ENCODE measurements around the gene ZNF90. TPM values are rescaled to one million over a fixed set of nuclear protein-coding genes. Genes with fewer than 3 reads are reported as not detected.
"Not testable (repeated sequence)": the region's sequence is repeated elsewhere in the genome, so short reads cannot be mapped to it uniquely, and the experiment has no call there.

ZNF90 gene
- total and polyA plus RNA-seq, 2 donors (not counting 1 experiment from before 2014, with no cell fraction given) = 9.7 to 15.8 TPM

- H3K27ac Mint-ChIP-seq = no peak overlapping the region
- Histone ChIP-seq H3K4me1 (ENCODE audit: control insufficient read depth in 2 of 2, insufficient read depth in 2 of 2, low read length in 2 of 2) (no peaks in the 10 kb centered on the region), H3K36me3 (replicated peaks in 1 of 2; ENCODE audit: control extremely low read depth in 1 of 2, control insufficient read depth in 1 of 2, extremely low read depth in 1 of 2, insufficient read depth in 2 of 2, low read length in 1 of 2) (no peaks in the 10 kb centered on the region), H3K27ac (ENCODE audit: low read length in 2 of 2) (no peak overlapping the region), H4K20me1 (ENCODE audit: control insufficient read depth, insufficient read depth, low read length, poor library complexity, severe bottlenecking) (no peaks in the 10 kb centered on the region), H3K27me3 (replicated peaks in 1 of 4; ENCODE audit: control extremely low read depth in 1 of 4, control insufficient read depth in 3 of 4, insufficient read depth in 4 of 4, low read length in 3 of 4) (peaks cover 0 to 18% (median 6%) of the 10 kb centered on the region in 4 experiments), H3K4me3 (ENCODE audit: control extremely low read depth in 1 of 5, extremely low read depth in 1 of 5, insufficient read depth in 1 of 5, low read depth in 2 of 5, low read length in 4 of 5) (no peak overlapping the region), H3K9me3 (ENCODE audit: control extremely low read depth in 1 of 3, control insufficient read depth in 2 of 3, insufficient read depth in 1 of 3, low read length in 2 of 3) (peaks cover 0 to 16% (median 2%) of the 10 kb centered on the region in 3 donors), H3K4me2 (replicated peaks; ENCODE audit: low read depth, low read length, poor library complexity, severe bottlenecking) (no peak overlapping the region), H2AFZ (ENCODE audit: insufficient read depth, low read depth, low read length, poor library complexity, severe bottlenecking) (peak overlapping the region; percentile 1), H3K9ac (ENCODE audit: low read length) (no peak overlapping the region), H3K79me2 (ENCODE audit: control insufficient read depth, insufficient read depth, low read length) (no peaks in the 10 kb centered on the region)
- ATAC-seq (ENCODE audit: low read depth) = no peak
- intact Hi-C loops (cut with micrococcal nuclease) = no loop called here
- TF ChIP-seq EZH2 (IDR thresholded peaks at IDR 0.05; ENCODE audit: borderline replicate concordance, insufficient read depth, low read depth, low read length, poor library complexity, severe bottlenecking) (no peak), CTCF (IDR thresholded peaks at IDR 0.05) (no peak)
- ChIA-PET POLR2A (no interaction called here), CTCF (no interaction called here)
- 40% methylated on average over 9 of the region's 9 CpGs for whole genome bisulfite sequencing (ENCODE audit: insufficient coverage)
- H3K4me1 Mint-ChIP-seq = no peaks in the 10 kb centered on the region
- H3K4me3 Mint-ChIP-seq = no peak overlapping the region
- no peak for DNase-seq
- H3K27me3 Mint-ChIP-seq = peaks cover 24% of the 10 kb centered on the region
- H3K9me3 Mint-ChIP-seq (ENCODE audit: insufficient read depth) = no peaks in the 10 kb centered on the region
These were observed 9.9 kb upstream of the ZNF90 start for GRCh38 chr19:20067943-20068342.

- ATAC-seq (ENCODE audit: low read depth) = not testable (repeated sequence)
These were observed 9.2 kb upstream of the ZNF90 start for GRCh38 chr19:20068559-20068958.

More at GRCh38 chr19:20068559-20068958, 9.2 kb upstream of the ZNF90 start:
- H3K27ac ChIP-seq (ENCODE audit: low read length in 2 of 2); H3K27ac Mint-ChIP-seq; H4K20me1 ChIP-seq (ENCODE audit: control insufficient read depth, insufficient read depth, low read length, poor library complexity, severe bottlenecking); H3K36me3 ChIP-seq (replicated peaks in 1 of 2; ENCODE audit: control extremely low read depth in 1 of 2, control insufficient read depth in 1 of 2, extremely low read depth in 1 of 2, insufficient read depth in 2 of 2, low read length in 1 of 2); H3K4me2 ChIP-seq (replicated peaks; ENCODE audit: low read depth, low read length, poor library complexity, severe bottlenecking); H3K4me3 ChIP-seq (ENCODE audit: control extremely low read depth in 1 of 5, extremely low read depth in 1 of 5, insufficient read depth in 1 of 5, low read depth in 2 of 5, low read length in 4 of 5); CTCF ChIA-PET; H3K4me3 Mint-ChIP-seq; H3K9ac ChIP-seq (ENCODE audit: low read length); H3K4me1 Mint-ChIP-seq; DNase-seq; H3K4me1 ChIP-seq (ENCODE audit: control insufficient read depth in 2 of 2, insufficient read depth in 2 of 2, low read length in 2 of 2); intact Hi-C loops (cut with micrococcal nuclease); H3K9me3 Mint-ChIP-seq (ENCODE audit: insufficient read depth); H3K79me2 ChIP-seq (ENCODE audit: control insufficient read depth, insufficient read depth, low read length): not testable (repeated sequence)
- POLR2A ChIA-PET = interaction anchor here (0.6 kb wide), 1 partner anchor 101 kb away, joined by 6 read pairs; no protein-coding TSS in a partner anchor
- H2AFZ ChIP-seq (ENCODE audit: insufficient read depth, low read depth, low read length, poor library complexity, severe bottlenecking) = peak overlapping the region; percentile 1
- peaks cover 24% of the 10 kb centered on the region for H3K27me3 Mint-ChIP-seq
- WGBS (ENCODE audit: insufficient coverage) = 54% methylated on average over 7 of the region's 7 CpGs
- peaks cover 0 to 16% (median 2%) of the 10 kb centered on the region in 3 donors for H3K9me3 ChIP-seq (ENCODE audit: control extremely low read depth in 1 of 3, control insufficient read depth in 2 of 3, insufficient read depth in 1 of 3, low read length in 2 of 3)
- peaks cover 0 to 18% (median 6%) of the 10 kb centered on the region in 4 experiments for H3K27me3 ChIP-seq (replicated peaks in 1 of 4; ENCODE audit: control extremely low read depth in 1 of 4, control insufficient read depth in 3 of 4, insufficient read depth in 4 of 4, low read length in 3 of 4)

All from B cell (primary cell).